ENCODE results near the gene ILDR1.

- TF ChIP-seq POLR2A (IDR thresholded peaks at IDR 0.05; ENCODE audit: low read depth, low read length), result no peak
- no peak for TF ChIP-seq POLR2AphosphoS5 (IDR thresholded peaks at IDR 0.05; ENCODE audit: low read depth, low read length)
- TF ChIP-seq SPI1 (IDR thresholded peaks at IDR 0.05; ENCODE audit: low read depth, low read length), result peak; percentile 77
- TF ChIP-seq TAF1 (IDR thresholded peaks at IDR 0.05; ENCODE audit: low read depth, low read length), result no peak
Measured at GRCh38 chr3:121979734-121980449, 42.2 kb downstream of the ILDR1 start.
